CD4-positive, alpha-beta T cell treated with Interleukin-1 beta for 1 hour (primary cell): ENCODE results near the gene TENM3.

Source experiments
- DNase-seq, 2 donors: peaks; one replicate each; pipeline ENCODE4 v3.0.0-alpha.2; 2020 to 2022

The TENM3 gene

GRCh38 chr4:182291597-182292270 lies 48.5 kb downstream of the TENM3 start:
- DNase-seq = no peak

GRCh38 chr4:182292612-182293011 lies 49.4 kb downstream of the TENM3 start:
- no peak for DNase-seq

- DNase-seq = no peak
These were observed 50.6 kb downstream of the TENM3 start for GRCh38 chr4:182293691-182294255.

- DNase-seq = no peak
These were observed 51.2 kb downstream of the TENM3 start for GRCh38 chr4:182294451-182294850.

GRCh38 chr4:182297659-182298058 lies 54.5 kb downstream of the TENM3 start:
- DNase-seq = no peak

GRCh38 chr4:182301736-182302135 lies 58.5 kb downstream of the TENM3 start:
- no peak for DNase-seq

- no peak for DNase-seq
These were observed 60.6 kb downstream of the TENM3 start for GRCh38 chr4:182303847-182304246.

- DNase-seq = no peak
These were observed 63.7 kb downstream of the TENM3 start for GRCh38 chr4:182306792-182307507.

GRCh38 chr4:182307746-182308145 lies 64.5 kb downstream of the TENM3 start:
- no peak for DNase-seq

- no peak for DNase-seq
These were observed 66.7 kb downstream of the TENM3 start for GRCh38 chr4:182309877-182310276.

- no peak for DNase-seq
These were observed 67.1 kb downstream of the TENM3 start for GRCh38 chr4:182310316-182310715.

- DNase-seq = no peak
These were observed 67.8 kb downstream of the TENM3 start for GRCh38 chr4:182310962-182311361.

GRCh38 chr4:182314537-182314936 lies 71.3 kb downstream of the TENM3 start:
- no peak for DNase-seq

- no peak for DNase-seq
These were observed 75.1 kb downstream of the TENM3 start for GRCh38 chr4:182318256-182318655.

GRCh38 chr4:182320092-182320491 lies 76.9 kb downstream of the TENM3 start:
- DNase-seq = no peak

- DNase-seq = no peak
These were observed 77.4 kb downstream of the TENM3 start for GRCh38 chr4:182320580-182320979.

- no peak for DNase-seq
These were observed 81.1 kb downstream of the TENM3 start for GRCh38 chr4:182324282-182324681.

GRCh38 chr4:182325397-182325796 lies 82.2 kb downstream of the TENM3 start:
- DNase-seq = no peak

GRCh38 chr4:182325848-182326255 lies 82.7 kb downstream of the TENM3 start:
- no peak for DNase-seq

GRCh38 chr4:182328505-182328904 lies 85.3 kb downstream of the TENM3 start:
- no peak for DNase-seq

GRCh38 chr4:182337366-182337765 lies 94.2 kb downstream of the TENM3 start:
- no peak for DNase-seq

GRCh38 chr4:182338063-182338462 lies 94.9 kb downstream of the TENM3 start:
- DNase-seq = no peak

GRCh38 chr4:182338746-182339145 lies 95.5 kb downstream of the TENM3 start:
- no peak for DNase-seq

- DNase-seq = no peak
These were observed 96.0 kb downstream of the TENM3 start for GRCh38 chr4:182339221-182339641.
